Hematopoietic multipotent progenitor cell treated with erythropoietin and hydrocortisone succinate and interleukin-3 and kit ligand, for 15 days (in vitro differentiated cells): ENCODE results near the gene MORN4.
A peak's percentile ranks its signal among the peaks of the same experiment; 100 is the strongest.
"Not testable (repeated sequence)": the region's sequence is repeated elsewhere in the genome, so short reads cannot be mapped to it uniquely, and the experiment has no call there.

Experiments used
- DNase-seq: peaks from one replicate; pipeline ENCODE4 v3.0.0-alpha.2; 2015; ENCODE audit warnings: low spot score

MORN4 gene

DNA sequence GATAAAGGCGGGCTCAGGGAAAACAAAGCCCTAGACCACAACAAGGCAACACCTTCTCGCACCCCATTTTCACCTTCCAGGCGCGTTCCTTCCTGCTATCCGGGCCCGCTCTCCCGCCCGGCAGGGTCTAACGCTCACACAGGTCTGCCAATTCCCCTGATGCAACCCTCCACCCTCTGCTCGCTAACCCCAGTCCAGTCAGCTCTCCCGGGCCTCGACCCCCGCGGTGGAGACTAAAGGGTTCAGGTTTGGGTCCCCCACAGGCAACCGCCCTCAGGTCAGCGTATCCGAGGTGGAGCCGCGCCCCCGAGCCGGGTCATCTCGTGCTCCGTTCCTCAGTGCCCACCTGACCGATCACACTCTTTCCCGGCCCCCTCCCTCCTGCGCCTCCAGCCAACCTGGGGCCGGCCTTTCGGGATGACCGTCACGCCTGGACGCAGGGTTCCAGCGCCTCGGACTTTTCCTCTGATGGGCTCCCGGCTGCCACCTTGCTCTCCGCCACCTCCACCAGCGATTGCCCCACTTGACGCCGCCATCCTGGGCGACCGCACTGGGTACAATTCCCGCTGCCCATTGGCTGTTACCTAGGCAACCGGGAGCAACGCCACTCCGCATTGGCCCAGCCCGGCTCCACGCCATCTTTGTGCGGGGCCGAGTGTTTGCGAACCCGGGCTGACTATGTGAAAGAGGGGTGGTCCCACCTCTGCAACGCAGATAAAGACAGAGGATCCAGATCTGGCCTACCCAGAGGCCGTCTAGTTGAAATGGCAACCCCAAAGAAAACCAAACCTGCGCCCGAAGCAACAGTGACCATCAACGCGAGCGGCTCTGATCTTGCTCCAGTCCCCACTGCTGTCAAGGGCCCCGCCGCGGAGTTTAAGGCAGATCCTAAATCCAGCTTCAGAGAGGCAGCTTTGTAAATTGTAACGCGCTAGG, at the start of gene MORN4:
TSS of gene MORN4 (minus strand) at position 552 of the 936 bp plus-strand sequence. CDS start 13,847 bp downstream, outside the sequence.
- peak; percentile 96 for DNase-seq

DNA sequence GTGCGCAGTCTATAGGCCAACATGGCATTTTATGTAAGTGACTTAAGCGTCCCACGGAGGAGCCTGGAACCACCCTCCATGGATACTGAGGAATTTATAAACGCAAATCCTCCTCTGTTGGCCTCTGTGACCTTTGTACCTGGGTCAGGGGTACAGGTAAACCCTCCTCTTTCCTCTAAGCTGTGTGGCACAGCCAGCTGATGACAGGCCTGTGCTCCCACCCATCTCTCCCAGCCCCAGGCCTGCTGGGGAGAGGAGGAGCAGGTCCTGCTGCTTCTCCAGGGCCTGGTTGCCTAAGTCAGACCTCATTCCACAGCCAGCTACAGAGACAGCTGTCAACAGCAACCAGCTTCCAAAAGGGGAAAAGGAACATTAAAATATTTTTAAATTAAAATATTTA, 48.7 kb upstream of the MORN4 start:
- DNase-seq: no peak

DNA sequence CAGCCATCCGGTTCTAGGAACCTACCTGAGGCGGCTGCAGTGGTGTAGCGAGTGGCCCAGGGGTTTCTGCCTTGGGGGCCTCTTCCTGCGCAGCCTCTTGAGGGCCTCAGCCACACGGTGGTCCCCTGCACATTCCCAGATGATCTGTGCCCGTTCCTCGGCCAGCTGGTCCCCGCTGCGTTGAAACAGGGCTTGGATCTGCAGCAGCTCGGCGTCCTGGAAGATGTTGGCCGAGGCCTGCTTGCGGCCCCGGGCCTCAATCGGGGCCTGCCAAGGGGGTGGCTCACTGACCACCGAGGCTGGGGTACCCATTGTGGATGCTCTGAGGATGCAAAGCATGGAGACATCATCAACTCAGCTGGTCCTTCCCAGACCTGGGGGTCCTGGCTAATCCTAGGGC, 46.3 kb upstream of the MORN4 start:
- DNase-seq: no peak

DNA sequence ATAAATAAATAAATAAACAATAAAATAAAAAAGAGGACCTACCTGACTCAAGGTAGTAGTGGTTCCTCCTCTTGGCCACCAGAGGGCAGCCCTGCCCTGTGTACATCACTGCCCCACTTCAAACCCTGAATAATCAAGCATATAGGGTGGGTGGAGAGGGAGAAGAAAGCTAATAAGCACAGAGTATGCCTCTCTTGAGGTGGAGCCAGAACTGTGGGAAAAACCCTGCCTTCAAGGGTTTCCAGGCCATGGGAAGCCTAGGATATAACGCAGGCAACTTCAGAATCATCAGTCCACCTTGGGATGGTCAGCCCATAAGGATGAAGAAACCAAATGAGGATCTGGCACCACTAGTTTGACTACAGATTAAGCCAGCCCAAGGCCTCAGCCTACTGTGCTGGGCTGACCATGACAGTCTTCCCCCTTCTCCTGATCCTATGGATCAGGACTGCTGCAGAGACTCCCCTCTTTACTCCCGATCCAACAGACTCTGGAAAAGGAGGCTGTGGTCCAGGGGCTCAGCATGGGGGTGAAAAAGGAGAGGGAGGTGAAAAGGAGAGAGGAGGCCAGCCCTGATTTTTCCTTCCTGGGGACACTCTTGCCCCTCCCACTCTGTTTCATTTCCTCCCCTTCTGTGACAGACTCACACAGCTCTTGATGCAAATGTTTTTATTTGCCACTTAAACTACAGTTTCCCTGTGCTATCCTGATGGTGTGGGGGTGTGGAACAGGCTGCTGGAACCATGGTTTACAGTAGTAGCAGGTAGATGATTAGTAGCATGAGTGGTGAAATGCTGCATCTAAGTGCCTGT, 43.7 kb upstream of the MORN4 start:
- DNase-seq: peak; percentile 76

GRCh38 chr10:97675222-97675621, 41.9 kb upstream of the MORN4 start:
- DNase-seq: no peak

GRCh38 chr10:97673736-97674525, 40.6 kb upstream of the MORN4 start:
- peak; percentile 92 for DNase-seq

DNA sequence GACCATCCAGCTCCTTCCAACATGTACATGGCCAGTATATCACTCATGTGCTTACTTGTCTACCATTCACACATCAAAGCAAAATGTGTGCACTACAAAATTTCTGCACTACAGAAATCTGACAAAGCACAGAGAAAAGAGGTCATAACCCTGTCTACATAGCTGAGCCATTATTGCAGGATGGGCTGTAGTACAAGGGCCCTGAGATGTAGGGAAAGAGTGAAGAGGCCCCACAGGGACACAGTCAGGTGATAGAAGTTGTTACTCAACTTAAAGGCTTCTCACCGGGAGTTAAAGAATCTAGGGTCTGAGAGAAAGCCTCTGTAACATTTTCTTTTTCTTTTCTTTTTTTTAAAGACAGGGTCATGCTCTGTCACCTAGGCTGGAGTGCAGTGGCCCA, 36.3 kb upstream of the MORN4 start:
- no peak for DNase-seq

GRCh38 chr10:97667463-97667862, 34.2 kb upstream of the MORN4 start:
- DNase-seq: no peak

GRCh38 chr10:97666992-97667391, 33.7 kb upstream of the MORN4 start:
- no peak for DNase-seq

DNA sequence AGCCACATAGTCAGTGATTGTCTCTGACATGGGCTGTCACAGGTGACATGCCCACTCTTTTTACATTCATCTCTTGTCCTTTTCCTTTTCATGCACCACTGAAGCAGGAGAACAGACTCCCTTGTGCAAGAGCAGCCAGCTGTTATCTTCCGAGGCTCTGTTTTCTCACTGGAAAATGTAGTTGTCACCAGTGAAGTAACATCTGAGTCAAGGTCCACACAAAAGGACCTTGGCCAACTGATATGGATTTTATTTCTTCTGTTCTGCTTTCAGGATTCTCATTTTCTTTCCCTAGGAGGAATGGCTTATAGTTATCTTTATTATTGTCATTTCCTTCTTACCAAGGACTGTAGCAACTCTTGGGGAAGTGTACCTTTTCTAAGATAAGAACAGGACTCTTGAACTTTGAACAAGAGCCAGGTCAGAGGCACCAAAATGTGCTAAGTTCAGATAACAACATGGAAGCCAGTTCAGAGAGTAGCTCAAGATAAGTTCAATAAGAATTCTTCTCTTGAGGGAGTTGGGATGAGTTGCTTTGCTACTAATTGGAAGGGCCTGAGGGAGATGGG, 31.1 kb upstream of the MORN4 start:
- peak; percentile 77 for DNase-seq

DNA sequence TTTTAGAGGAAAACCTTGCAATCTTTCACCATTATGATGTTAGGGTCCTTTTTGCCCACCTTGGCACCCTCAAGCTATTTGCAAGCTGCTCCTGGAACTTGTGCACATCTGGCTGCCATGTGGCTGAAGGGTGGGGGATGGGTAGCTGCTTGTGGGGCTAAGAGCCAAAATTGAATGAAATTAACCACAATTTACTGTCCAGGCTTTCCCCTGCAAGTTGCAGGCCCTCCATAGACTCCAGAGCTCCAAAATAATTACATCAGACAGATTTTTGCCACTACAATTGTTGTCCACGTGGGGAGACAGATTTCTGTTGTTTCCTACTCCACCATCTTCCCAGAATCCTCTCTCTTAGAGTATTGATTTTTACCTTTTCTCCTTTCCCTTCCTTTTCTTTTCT, 26.3 kb upstream of the MORN4 start:
- DNase-seq: no peak

DNA sequence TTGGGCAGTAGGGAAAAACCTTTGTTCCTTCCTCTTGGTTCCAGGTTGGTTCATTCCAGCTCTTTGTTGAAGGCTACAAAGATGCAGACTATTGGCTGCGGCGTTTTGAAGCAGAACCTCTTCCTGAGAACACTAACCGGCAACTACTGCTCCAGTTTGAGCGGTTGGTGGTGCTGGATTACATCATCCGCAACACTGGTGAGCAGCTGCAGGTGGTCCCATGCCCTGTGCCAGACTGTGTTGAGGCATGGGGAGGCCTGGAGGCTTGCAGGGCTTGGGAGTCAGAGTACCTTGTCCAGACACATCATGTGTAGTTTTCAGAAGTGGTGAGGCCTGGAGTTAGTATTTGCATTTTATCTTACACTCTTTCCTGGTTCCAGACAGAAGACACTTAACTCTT, 23.5 kb upstream of the MORN4 start:
- no peak for DNase-seq

DNA sequence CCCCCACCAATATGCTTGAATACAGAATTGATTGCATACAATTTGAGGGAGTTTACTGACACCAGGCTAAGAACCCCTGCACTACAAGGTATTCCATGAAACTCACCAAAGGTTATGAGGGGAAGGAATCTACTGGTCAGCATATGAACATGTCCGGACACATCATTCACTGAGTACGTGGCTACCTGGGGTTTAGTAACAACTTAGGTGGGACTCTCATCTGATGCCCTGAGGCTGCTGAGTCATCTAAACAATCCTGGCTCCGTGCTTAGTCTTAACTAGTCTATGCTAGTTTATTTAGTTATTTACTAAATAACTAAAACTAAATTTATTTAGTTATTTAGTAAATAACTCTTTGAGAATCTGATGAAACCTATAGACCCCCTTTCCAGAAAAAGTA, 18.5 kb upstream of the MORN4 start:
- peak; percentile 39 for DNase-seq

GRCh38 chr10:97650726-97651125, 17.4 kb upstream of the MORN4 start:
- no peak for DNase-seq

DNA sequence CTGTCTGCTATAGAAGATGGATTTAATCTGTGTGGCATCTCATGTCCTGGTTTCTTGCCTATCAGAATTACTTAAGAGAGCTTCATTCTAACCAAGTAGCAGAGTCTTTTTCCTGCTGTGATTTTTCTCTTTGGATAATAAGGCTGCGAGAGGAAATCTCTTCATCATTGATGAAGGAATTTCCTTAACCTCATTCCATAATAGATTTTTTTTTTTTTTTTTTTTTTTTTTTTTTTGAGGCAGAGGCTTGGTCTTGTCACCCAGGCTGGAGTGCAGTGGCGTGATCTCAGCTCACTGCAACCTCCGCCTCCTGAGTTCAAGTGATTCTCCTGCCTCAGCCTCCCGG, 16.1 kb upstream of the MORN4 start:
- not testable (repeated sequence) for DNase-seq

DNA sequence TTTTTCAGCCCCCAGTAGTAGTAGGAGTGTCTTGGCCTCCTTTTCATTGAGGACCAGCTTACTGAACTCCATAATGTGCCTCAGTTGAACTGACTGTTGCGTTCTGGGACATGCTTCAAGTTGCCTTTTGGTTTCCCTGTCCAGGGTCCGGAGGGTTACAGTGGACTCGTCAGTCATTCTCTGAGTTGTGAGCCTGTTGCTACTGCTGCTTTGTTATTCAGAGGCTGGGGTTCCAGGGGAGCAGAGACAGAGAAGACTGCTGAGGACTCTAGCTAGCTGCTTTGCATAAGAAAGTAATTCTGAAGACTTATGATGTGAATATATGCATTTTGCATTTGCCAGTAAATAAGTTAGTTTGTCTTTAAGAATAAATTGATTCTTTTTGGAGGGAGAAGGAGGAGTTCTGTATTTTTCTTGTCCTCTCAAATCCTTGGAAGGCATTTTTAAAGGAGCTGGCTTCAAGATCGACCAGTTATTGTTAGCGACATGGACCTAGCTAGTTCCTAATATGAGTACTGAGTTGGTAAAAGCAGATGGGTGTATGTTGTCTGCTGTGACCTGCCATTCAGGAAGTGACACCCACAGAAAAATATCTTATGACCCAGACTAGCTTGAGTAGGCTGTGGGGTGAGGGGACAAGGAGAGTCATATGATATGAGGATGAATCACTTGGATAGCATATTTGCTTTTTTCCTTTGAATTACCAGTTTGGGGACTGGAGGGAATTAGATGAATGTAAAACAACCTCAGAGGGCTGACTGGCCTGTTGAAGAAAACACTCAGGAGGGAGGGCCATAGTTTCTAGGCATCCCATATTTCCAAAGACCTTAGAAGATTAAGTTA, 15.5 kb upstream of the MORN4 start:
- DNase-seq: peak; percentile 74

GRCh38 chr10:97647556-97647955, 14.3 kb upstream of the MORN4 start:
- no peak for DNase-seq

DNA sequence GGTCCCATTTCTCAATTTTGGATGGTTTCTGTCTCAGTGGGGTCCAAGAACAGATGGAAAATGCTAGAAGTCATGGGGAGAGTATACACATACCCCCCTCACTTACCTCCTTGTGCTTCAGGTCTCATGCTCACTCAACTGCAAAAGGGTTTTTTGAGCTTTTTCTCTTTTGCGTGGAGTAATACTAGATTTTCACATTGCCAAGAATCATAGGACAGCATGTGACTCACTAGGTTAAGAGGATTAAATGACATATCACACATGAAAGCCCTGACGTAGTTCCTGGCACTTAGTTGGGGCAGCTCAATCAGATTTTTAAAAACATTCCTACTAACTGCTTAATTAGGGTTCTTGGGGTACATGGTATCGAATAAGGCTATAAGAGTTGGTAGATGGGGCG, 11.6 kb upstream of the MORN4 start:
- DNase-seq: no peak

DNA sequence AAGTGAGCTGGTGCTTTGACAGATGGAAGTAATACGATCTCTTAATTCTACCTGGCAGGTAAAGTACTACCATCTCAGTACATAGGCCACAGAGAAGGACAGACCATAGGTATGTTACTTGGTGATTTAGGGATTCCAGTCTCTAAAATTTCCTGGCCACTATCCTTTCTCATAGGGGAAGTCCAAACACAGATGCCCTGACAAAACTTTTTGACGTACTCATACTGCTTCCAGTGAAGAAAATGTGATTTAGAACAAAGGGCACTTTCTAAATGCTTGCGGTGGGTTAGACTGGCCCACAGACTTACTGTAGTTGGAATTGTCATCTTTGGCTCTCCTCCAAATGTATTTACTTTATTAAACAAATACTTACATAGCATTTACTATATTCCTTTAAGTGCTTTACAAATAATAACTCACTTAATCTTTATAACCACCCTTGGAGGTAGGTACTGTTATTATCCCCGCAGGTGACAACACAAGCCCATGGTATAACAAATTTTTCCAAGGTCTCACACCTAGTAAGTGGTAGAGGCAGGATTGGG, 10.2 kb upstream of the MORN4 start:
- DNase-seq: no peak

DNA sequence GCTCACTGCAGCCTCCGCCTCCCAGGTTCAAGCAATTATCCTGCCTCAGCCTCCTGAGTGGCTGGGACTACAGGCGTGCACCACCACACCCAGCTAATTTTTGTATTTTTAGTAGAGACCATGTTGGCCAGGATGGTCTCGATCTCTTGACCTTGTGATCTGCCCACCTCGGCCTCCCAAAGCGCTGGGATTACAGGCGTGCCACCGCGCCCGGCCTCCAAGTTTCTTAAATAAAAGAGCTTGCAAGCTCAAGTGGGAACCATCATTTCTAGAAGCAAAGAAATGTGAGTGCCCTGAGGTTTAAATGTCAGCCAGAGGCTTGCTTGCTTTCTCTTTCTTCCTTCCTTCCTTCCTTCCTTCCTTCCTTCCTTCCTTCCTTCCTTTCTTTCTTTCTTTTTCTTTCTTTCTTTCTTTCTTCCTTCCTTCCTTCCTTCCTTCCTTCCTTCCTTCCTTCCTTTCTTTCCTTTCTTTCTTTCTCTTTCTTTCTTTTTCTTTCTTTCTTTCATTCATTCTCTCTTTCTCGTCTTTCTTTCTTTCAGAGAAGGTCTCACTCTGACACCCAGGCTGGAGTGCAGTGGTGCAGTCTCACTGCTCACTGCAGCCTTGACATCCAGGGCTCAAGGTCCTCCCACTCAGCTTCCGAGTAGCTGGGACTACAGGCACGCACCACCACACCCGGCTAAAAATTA, 9.3 kb upstream of the MORN4 start:
- not testable (repeated sequence) for DNase-seq
